ENCODE measurements around the gene MANBA.

DNA sequence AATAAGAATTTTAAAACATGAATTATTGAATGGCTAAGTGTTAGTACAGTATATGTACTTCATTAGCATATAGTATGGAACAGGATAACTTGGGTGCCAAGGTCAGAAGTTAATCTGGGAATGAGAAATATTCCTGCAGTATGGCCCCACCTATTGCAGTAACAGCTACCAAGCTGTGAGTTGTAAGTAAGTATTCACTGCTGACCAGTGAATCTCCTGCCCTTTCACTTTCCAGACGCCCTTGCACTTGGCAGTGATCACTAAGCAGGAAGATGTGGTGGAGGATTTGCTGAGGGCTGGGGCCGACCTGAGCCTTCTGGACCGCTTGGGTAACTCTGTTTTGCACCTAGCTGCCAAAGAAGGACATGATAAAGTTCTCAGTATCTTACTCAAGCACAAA lies 154.5 kb downstream of the MANBA start:
- no peak for TF ChIP-seq EZH2 (IDR thresholded peaks at IDR 0.05; ENCODE audit: borderline replicate concordance, low read depth, low read length, poor library complexity, severe bottlenecking)
- TF ChIP-seq, protein P1, sequence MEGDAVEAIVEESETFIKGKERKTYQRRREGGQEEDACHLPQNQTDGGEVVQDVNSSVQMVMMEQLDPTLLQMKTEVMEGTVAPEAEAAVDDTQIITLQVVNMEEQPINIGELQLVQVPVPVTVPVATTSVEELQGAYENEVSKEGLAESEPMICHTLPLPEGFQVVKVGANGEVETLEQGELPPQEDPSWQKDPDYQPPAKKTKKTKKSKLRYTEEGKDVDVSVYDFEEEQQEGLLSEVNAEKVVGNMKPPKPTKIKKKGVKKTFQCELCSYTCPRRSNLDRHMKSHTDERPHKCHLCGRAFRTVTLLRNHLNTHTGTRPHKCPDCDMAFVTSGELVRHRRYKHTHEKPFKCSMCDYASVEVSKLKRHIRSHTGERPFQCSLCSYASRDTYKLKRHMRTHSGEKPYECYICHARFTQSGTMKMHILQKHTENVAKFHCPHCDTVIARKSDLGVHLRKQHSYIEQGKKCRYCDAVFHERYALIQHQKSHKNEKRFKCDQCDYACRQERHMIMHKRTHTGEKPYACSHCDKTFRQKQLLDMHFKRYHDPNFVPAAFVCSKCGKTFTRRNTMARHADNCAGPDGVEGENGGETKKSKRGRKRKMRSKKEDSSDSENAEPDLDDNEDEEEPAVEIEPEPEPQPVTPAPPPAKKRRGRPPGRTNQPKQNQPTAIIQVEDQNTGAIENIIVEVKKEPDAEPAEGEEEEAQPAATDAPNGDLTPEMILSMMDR (conservative IDR thresholded peaks at IDR 0.05; ENCODE audit: low read depth, low read length), result no peak
